Osteocyte (in vitro differentiated cells): ENCODE data around the gene MTMR8. TPM values are rescaled to one million over a fixed set of nuclear protein-coding genes. Genes with fewer than 3 reads are reported as not detected.
"Not testable (repeated sequence)": the region's sequence is repeated elsewhere in the genome, so short reads cannot be mapped to it uniquely, and the experiment has no call there.

ENCODE experiments used
- DNase-seq: peaks from one replicate; pipeline ENCODE4 v3.0.0; 2021; ENCODE audit warnings: mixed read lengths; ENCODE audit not compliant: unreplicated experiment; ENCODE audit errors: extremely low spot score
- H3K27ac Mint-ChIP-seq: one replicate; pipeline ENCODE4 v1.8.0; 2021; ENCODE audit warnings: mild to moderate bottlenecking, mixed read lengths; ENCODE audit not compliant: unreplicated experiment
- H3K27me3 Mint-ChIP-seq: one replicate; pipeline ENCODE4 v1.8.0; 2021; ENCODE audit warnings: mixed read lengths; ENCODE audit not compliant: unreplicated experiment
- H3K36me3 Mint-ChIP-seq: one replicate; pipeline ENCODE4 v1.8.0; 2021; ENCODE audit warnings: mixed read lengths; ENCODE audit not compliant: unreplicated experiment
- H3K4me1 Mint-ChIP-seq: one replicate; pipeline ENCODE4 v1.8.0; 2021; ENCODE audit warnings: mixed read lengths; ENCODE audit not compliant: unreplicated experiment
- H3K4me3 Mint-ChIP-seq: one replicate; pipeline ENCODE4 v1.8.0; 2021; ENCODE audit warnings: mild to moderate bottlenecking, moderate library complexity, mixed read lengths; ENCODE audit not compliant: unreplicated experiment
- H3K9me3 Mint-ChIP-seq: one replicate; pipeline ENCODE4 v1.8.0; 2021; ENCODE audit warnings: mixed read lengths; ENCODE audit not compliant: unreplicated experiment
- CTCF ChIP-seq: fragments of 200-600 bp; sonication (generic); IDR thresholded peaks from 2 replicates; pipeline ENCODE4 v1.5.0; 2021; ENCODE audit warnings: antibody characterized with exemption, mild to moderate bottlenecking, moderate library complexity
- total RNA-seq: library from RNA; stranded (reverse); gene quantifications from 2 replicates; pipeline ENCODE4 v1.2.1, GENCODE V29; 2021

Gene MTMR8
- total RNA-seq, 1 donor from 2014 or later, result 1.4 TPM

DNA sequence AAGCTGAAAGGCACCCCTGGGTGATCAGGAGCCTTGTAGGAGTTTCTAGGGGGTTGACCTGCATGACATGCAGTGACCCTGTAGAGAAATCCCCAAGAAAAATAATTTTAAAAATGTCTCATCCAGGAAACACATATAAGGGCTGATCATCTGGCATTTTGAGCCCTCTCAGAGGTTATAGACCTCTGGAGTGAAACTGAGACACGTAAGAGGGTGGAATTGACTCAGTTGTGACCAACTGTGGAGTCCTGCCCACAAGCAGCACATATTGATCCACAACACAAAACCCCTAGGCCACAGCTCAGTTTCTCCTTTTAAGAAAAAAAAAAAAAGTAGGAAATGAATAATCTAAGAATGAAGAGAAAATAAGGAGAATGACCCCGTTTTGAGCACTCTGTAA is 32.5 kb upstream of the MTMR8 start:
- Mint-ChIP-seq H3K27me3 (no peaks in the 10 kb centered on the region), H3K36me3 (no peaks in the 10 kb centered on the region), H3K4me1 (no peaks in the 10 kb centered on the region), H3K4me3 (no peak overlapping the region), H3K27ac (no peak overlapping the region), H3K9me3 (peaks cover 12% of the 10 kb centered on the region)
- TF ChIP-seq CTCF, result no peak
- DNase-seq, result no peak

DNA sequence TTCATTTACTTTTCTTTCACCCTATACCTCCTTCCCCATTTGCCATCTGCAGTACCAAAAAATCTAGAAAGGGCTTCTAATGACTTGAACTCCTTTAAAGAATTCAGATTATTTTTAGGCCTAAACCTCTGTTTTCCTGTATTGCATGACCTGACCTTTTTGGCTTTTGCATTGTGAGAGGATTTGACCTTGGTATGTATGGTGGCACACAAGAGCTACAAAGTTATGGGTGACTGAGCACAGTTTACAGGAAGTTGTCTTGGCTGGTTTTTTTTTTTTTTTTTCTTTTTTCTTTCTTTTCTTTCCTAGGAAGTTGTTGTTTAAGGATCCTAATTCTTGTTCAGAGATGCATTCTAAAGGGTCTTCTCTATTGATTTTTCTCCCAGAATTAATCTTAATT is 32.0 kb upstream of the MTMR8 start:
- no peak overlapping the region for H3K27ac Mint-ChIP-seq
- TF ChIP-seq CTCF, result no peak
- H3K9me3 Mint-ChIP-seq, result peaks cover 16% of the 10 kb centered on the region
- no peaks in the 10 kb centered on the region for H3K27me3 Mint-ChIP-seq
- no peaks in the 10 kb centered on the region for H3K4me1 Mint-ChIP-seq
- H3K4me3 Mint-ChIP-seq, result no peak overlapping the region
- H3K36me3 Mint-ChIP-seq, result no peaks in the 10 kb centered on the region
- no peak for DNase-seq

DNA sequence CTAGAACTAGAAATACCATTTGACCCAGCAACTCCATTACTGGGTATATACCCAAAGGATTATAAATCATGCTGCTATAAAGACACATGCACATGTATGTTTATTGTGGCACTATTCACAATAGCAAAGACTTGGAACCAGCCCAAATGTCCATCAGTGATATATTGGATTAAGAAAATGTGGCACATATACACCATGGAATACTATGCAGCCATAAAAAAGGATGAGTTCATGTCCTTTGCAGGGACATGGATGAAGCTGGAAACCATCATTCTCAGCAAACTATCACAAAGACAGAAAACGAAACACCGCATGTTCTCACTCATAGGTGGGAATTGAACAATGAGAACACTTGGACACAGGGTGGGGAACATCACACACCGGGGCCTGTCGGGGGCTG is 14.5 kb upstream of the MTMR8 start:
- not testable (repeated sequence) for DNase-seq, H3K27me3 Mint-ChIP-seq, H3K36me3 Mint-ChIP-seq, H3K27ac Mint-ChIP-seq, H3K4me1 Mint-ChIP-seq, H3K4me3 Mint-ChIP-seq
- peaks cover 25% of the 10 kb centered on the region for H3K9me3 Mint-ChIP-seq

DNA sequence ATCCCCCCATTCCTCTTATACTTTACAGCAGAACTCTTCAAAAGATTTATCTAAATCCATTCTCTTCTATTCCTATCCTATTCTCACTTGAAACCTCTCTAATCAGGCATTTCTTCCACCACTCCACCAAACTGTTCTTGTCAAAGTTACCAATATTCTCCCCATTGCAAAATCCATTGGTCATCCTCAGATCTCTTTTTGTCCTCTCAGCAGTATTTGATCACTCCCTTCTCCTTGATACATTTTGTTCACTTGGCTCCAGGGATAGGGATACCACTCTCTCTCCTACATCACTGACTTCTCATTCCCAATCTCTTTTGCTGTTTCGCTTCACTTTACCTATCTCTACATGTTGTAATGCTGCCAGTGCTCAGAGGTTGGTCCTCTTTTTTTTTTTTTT is 2.8 kb upstream of the MTMR8 start:
- peaks cover 6% of the 10 kb centered on the region for H3K4me1 Mint-ChIP-seq
- no peak for DNase-seq
- H3K9me3 Mint-ChIP-seq, result peaks cover 16% of the 10 kb centered on the region
- H3K27me3 Mint-ChIP-seq, result no peaks in the 10 kb centered on the region
- no peaks in the 10 kb centered on the region for H3K36me3 Mint-ChIP-seq
- TF ChIP-seq CTCF, result no peak
- H3K27ac Mint-ChIP-seq, result no peak overlapping the region
- H3K4me3 Mint-ChIP-seq, result no peak overlapping the region

- Mint-ChIP-seq H3K36me3 (no peaks in the 10 kb centered on the region), H3K4me1 (peaks cover 6% of the 10 kb centered on the region), H3K9me3 (peaks cover 26% of the 10 kb centered on the region), H3K27ac (no peak overlapping the region), H3K27me3 (no peaks in the 10 kb centered on the region), H3K4me3 (peak overlapping the region; percentile 80)
- no peak for DNase-seq
- TF ChIP-seq CTCF, result no peak
Measured at GRCh38 chrX:64395568-64395929, 297 bp upstream of the MTMR8 start.
